SH-SY5Y (cell line): ENCODE results near the gene DDC.

Source experiments
- GATA2 ChIP-seq: IDR thresholded peaks from 2 replicates; pipeline ENCODE4 v1.6.1; 2011; ENCODE audit warnings: mild to moderate bottlenecking, low read depth, low read length
- GATA3 ChIP-seq: IDR thresholded peaks from 2 replicates; pipeline ENCODE4 v1.6.1; 2011; ENCODE audit warnings: low read depth, mild to moderate bottlenecking, low read length, moderate library complexity

GRCh38 chr7:50477640-50478039, 87.6 kb downstream of the DDC start:
- TF ChIP-seq GATA2 (no peak), GATA3 (no peak)
